Limb (tissue), 2 donors: ENCODE results near the gene OARD1.
"Not testable (repeated sequence)": the region's sequence is repeated elsewhere in the genome, so short reads cannot be mapped to it uniquely, and the experiment has no call there.

Experiments
- DNase-seq, 2 donors: peaks; one replicate each; pipeline ENCODE4 v3.0.0-alpha.2; 2016; ENCODE audit errors: extremely low spot score in 2 of 2

The OARD1 gene, protein sequence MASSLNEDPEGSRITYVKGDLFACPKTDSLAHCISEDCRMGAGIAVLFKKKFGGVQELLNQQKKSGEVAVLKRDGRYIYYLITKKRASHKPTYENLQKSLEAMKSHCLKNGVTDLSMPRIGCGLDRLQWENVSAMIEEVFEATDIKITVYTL

DNA sequence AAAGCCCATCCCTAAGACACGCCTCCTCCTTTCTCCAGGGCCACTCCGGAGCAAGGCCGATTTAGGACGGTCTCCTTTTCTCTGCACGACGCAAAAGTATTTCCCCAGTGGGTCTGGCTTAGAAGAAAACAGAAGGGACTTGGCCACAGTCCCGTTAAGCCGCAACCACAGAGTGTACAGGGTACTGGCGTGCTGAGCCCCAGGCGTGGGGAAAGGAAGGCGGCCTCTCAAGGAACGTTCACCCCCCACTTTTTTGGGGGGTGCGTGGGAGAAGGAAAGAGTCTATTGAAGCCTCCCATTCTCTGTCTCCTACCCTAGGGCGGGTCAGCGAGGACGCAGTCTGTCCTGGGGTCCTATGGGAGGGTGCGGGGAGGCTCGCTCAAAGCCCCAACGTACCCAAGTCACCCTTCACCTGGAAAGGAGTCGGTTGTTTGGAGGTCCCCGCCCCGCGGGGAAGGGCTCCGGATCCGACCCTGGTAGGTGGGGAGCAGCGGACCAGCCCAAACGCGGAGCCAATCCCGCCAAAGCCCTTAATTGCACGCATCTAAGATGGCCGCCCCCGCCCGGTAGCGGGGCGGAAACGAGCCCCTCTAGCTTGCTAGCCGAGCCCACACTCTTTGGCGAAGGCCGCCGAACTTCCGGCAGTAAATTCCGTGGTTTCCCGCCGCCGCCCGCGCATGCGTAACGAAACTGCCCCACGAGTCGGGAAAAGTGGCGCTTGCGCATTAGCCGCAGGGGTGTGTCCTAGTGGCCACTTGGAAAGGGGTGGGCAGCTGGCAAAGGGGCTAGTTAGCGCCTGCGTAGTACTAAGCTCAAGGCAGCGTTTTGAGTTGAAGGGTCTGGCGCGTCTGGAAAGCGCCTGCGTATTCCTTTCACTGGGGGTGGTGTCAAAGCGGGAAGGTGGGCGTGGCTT lies at the start of gene OARD1:
TSS of gene OARD1 (minus strand) at position 434 of the 913 bp plus-strand sequence. CDS start 722 bp downstream, outside the sequence.
- DNase-seq: peak; percentile 100

- no peak for DNase-seq
These were observed 47.9 kb upstream of the OARD1 start for GRCh38 chr6:41120058-41120457.

DNA sequence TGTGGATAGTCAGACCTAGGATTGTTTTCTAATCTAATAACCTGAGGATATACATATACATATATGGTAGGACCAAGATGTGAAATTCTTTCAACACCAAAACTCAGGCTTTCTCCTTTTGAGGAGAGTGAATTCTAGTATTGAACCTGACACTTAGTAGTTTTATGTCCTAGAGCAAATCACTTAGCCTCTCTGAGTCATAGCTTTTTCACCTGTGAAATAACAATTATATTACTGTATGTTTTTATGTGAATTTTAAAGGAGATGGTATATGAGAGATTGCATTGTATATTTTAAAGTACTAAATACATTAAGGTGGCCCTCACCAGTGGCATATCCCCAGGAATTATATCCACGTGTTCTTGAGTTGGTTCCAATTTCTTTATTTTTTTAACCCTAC lies 47.4 kb upstream of the OARD1 start:
- DNase-seq: no peak

DNA sequence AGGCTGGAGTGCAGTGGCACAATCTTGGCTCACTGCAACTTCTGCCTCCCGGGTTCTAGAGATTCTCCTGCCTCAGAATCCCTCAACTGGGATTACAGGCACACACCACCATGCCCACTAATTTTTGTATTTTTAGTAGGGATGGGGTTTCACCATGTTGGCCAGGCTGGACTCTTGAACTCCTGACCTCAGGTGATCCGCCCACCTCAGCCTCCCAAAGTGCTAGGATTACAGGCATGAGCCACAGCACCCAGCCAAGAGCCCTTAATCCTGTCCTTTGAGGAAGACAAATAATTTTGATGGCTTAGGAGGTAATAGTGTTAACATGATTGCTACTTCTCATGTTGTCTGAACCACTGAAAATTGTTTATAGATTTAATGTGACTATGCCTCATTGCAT lies 42.9 kb upstream of the OARD1 start:
- DNase-seq: not testable (repeated sequence)

DNA sequence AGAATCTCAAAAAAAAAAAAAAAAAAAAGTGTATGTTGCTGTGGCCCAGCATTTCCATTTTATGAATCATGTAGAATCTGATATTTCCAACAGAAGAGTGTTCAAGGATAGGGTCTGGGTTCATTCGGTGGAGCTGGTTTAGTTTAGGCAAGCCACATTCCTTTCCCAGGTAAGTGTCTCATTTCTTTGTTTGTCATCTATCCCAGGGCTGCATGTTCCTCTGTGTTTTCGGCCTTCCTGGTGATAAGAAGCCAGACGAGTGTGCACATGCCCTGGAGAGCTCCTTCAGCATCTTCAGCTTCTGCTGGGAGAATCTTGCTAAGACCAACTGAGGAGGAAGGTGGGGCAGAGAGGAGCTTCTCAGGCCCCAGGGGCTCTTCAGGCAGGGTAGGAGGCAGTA lies 38.9 kb upstream of the OARD1 start:
- no peak for DNase-seq

GRCh38 chr6:41103847-41104246 lies 31.7 kb upstream of the OARD1 start:
- no peak for DNase-seq

GRCh38 chr6:41100871-41101287 lies 28.7 kb upstream of the OARD1 start:
- peak in 1 of 2 donors; percentile 46 for DNase-seq

DNA sequence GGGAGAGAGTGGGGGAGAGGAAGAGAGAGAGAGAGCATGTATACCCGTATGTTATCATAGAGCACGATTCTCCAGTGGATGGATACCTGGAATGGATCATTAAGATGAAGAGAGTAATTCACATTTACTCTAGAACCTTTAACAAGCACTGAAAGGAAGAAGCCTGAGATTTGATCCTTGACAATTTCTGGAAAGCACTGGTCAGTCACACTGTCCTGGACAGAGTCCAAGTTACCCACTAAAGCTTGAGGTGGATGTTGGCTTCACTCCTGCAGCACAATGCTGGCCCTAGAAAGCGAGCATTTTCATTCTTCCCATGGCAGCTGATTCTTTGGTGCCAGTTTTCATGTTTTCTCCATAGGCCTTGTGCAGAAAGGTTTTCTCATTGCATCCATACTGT lies 26.2 kb upstream of the OARD1 start:
- DNase-seq: no peak

GRCh38 chr6:41097467-41098090 lies 25.4 kb upstream of the OARD1 start:
- peak in 1 of 2 donors; percentile 11 for DNase-seq

DNA sequence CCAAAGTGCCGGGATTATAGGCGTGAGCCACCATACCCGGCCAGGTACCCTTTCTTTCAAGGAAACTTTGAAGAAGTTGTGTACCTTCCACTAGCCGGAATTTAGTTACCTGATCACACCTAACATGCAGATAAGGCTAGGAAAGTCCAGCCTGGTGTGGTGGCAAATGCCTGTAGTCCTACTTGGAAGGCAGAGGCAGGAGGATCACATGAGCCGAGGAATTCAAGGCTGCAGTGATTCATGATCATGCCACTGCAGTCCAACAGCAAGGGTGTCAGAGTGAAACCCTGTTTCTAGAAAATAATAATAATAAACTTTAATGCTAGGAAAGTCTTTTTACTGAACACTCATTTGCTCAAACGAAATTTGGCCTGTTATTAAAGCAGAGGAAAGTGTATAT lies 21.6 kb upstream of the OARD1 start:
- DNase-seq: no peak

- DNase-seq: peak in 1 of 2 donors; percentile 15
These were observed 20.4 kb upstream of the OARD1 start for GRCh38 chr6:41092421-41093140.

DNA sequence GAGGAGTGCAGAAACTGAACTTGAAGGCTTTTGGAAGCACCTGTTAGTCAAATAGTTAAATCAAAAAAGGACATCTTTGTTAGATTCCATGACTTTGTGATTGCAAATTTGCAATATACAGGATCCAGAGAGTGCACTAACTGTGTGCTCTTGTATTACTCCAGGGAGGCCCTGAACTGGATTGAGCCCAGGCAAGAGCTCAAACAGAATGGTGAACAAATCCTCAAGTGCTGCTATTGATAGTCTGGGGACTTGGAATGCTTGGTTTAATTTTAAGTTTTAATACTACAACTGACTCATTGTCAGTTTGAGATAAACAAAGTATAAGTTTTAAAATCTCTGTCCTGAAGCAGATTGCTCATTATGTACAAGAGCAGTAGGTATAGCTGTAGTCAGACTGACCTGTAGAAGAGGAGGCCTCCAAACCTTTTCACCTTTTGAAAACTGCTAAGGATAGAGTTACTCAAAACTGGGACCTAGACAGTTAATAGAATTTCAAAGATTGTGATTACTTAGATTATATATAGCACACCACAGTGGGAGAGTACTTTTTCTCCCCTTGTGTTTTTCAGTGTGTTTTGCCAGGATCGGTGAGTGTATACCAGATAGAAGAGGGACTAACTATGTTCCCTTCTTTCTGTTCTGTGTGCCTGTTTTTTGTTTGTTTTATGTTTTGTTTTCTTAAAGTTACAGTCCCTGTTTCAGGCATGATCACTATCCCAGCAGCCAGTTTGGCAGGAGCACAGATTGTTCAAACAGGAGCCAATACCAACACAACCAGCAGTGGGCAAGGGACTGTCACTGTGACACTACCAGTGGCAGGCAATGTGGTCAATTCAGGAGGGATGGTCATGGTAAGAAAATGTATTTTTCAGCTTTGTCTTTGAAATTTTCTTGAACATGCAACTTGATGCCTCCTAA lies 18.9 kb upstream of the OARD1 start:
- no peak for DNase-seq

DNA sequence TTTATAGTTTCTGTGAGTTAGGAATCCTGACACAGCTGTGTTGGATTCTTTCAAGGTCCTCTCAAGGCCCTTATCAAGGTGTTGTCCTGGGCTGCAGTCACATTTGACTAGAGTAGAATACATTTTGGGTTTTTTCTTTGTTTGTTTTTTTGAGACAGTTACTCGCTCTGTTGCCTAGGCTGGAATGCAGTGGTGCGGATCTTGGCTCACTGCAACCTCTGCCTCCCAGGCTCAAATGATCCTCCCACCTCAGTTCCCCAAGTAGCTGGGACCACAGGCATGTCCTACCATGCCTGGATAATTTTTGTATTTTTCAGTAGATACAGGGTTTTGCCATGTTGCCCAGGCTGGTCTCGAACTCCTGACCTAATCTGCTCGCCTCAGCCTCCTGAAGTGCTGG lies 16.3 kb upstream of the OARD1 start:
- DNase-seq: no peak

- DNase-seq: no peak
These were observed 13.0 kb upstream of the OARD1 start for GRCh38 chr6:41085182-41085581.

DNA sequence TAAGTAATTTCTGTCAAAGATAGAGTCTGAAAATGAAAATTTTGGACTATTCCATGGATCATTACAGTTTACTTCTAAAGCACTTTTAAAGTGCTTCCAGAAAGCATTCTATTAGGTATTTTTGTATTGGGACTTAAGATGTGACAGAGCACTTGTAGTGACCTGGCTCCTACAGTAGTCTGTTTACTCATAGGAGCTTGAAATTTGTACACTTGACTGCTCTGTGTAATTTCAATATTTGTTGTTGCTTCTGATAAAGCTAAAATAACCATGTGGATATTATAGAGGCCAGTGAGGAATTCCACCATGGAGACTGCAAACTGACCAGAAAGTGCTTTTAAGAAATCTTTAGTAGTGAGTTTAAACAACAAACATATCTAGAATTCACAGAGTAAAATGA lies 10.9 kb upstream of the OARD1 start:
- no peak for DNase-seq

DNA sequence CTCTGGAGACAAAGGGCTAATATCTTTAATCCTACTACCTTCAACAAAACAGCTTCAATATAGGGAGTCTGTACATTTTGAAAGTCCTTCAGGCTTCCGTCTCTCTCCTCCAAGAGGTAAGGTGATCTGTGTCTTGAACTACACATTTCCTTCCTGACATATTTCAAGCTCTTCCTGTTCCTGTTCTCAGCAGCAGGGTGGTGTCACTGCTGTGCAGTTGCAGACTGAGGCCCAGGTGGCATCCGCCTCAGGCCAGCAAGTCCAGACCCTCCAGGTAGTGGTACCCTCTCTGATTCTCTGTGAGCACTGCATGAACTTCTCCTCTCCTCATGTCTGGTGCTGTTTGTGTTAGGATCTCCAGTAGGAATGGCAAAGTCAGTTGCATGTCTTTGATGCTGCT lies 8.5 kb upstream of the OARD1 start:
- DNase-seq: no peak

- DNase-seq: no peak
These were observed 6.9 kb upstream of the OARD1 start for GRCh38 chr6:41079080-41079479.

- no peak for DNase-seq
These were observed 5.9 kb upstream of the OARD1 start for GRCh38 chr6:41078101-41078500.

- DNase-seq: no peak
These were observed 5.4 kb upstream of the OARD1 start for GRCh38 chr6:41077536-41077935.
